Measurements from ENCODE around the gene POLD2.

POLD2 gene

DNA sequence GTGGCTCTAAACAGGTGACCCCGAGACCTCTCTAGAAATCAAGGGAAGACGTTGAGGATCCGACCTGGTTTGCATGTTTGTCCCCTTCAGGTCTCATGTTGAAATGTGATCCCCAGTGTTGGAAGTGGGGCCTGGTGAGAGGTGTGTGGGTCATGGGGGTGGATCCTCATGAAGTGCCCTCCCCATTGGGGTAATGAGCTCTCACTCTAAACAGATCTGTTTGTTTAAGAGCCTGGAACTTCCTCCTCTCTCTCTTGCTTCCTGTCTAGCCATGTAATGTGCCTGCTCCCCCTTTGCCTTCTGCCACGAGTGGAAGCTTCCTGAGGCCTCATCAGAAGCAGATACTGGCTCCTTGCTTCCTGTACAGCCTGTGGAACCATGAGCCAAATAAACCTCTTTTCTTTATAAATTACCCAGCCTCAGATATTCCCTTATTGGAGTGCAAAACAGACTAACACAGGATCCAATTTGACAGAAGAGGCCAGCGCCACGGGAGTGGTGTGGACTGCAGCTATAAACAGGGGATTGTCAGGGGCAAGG, 30.2 kb downstream of the POLD2 start:
- Histone ChIP-seq H3K4me3 (no peak overlapping the region), H3K27ac (peak overlapping the region in 3 of 21 experiments; percentile 11 to 71 (median 65))

DNA sequence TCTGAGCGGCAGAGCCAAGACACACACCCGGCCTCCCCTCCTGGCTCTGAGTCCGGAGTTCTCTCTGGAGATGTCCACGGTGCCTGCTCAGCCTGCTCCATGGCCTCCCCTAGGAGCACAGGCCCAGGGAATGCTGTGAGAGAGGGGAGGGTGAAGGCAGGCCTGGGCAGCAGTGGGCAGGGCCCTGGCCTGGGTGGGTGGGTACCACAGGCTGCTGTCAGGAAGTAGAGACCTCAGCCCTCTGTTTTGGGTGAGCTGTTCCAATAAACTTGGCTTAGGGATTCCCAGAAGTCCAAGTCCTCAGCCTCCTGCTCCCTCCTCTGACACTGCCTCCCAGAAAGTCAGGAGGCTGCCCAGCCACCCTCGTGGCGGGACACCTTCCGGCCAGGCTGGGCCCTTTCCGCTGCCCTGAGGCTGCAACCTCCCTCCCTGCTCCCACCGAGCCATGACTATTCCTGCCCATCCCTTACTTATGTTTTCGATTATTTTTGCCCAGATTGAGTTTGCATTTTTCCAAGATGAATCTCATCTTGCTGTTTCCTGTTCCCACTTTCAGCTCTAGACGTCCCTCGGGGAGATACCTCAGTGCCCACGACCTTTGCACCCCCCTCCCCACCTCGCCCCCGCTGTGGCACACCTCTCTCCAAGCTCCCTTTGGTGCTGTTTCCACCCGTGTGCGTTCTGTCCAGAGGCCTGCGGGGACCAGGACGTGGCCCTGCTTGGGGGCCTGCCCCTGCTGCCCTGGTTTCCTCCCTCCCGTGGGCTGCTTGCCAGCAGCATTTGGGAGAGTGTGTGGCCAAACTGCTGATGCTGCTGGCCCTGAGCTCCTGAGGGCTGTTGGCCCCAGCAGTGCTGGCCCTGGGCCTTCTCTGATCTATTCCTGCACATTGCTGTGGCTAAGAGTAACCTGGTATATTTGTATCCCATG, 35.2 kb downstream of the POLD2 start:
- Histone ChIP-seq H3K27ac (peak overlapping the region in 20 of 21 experiments; percentile 12 to 92 (median 77)), H3K4me3 (no peak overlapping the region)

DNA sequence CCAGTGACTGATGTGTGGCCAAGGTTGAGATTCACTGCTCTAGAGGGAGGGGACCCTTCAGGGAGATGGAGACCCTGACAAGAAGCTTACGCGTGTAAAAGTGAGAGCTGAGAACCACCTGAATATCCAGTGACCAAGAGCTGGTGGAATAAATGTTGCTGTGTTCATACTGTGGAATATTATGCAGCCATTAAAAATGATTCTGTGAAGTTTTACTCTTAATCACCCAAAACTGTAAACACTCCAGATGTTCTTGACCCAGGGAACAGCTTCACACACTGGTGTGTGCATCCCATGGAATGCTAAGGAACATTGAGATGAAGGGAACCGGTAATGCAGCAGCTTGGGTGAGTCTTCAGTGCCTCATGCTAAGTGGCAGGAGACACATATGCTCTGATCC, 36.7 kb downstream of the POLD2 start:
- Histone ChIP-seq H3K27ac (peak overlapping the region in 17 of 21 experiments; percentile 38 to 92 (median 79)), H3K4me3 (no peak overlapping the region)

DNA sequence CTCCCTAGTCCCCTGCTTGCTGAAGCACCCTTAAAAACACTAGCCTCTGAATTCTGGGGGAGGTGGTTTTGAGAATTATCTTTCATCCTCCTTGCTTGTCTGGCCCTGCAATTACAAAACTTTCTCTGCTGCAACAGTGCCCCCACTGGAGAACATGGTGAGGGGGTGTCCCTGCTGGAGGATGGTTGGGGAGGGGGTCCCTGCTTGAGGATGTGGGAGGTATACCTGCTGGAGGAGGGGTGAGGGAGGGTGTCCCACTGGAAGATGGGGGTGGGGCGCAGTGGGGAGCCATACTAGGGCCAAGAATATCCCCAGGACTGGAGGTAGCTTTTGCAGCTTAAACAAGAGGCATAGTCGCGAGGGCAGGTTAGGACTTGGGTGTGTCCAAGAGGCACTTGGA, 37.8 kb downstream of the POLD2 start:
- peak overlapping the region in 11 of 21 experiments; percentile 15 to 92 (median 76) for H3K27ac ChIP-seq
- no peak overlapping the region for H3K4me3 ChIP-seq

DNA sequence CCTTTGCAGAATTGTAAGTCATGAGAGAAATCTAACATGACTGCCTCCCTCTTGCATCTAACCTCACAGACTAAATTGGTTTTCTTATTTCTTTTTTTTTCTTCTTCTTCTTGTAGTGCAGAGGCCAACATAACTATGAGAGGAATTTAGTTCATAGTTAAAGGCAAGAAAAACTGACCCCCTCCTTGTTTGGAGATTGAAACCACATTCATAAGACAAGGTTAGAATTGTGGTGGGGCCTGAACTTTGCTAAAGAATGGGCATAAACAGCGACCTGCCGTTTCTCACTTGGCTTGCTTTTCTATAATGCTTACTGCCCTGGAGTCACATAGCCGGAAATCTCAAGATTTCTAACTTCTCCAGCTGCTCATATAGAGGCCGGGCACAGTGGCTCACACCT, 38.6 kb downstream of the POLD2 start:
- H3K27ac ChIP-seq, result peak overlapping the region in 14 of 21 experiments; percentile 12 to 92 (median 86)

DNA sequence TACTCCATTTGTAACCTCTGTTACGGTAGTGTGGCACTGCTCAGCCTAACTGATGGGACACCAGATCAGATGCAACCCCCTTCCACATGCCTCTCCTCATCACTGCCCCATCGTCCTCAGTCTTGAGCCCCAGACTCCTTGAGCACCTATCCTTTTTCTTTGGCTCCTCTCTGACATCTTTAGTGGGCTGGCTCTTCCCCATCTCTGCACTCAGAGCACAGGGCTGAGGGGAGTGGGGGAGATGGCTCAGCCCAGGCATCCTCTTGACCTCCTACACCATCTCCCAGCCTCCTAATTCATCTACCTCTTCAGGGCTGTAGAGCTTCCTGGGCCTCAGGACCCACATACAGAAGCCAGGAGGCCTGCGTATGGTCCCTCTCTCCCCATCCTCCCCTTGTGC, 39.6 kb downstream of the POLD2 start:
- no peak overlapping the region for H3K4me3 ChIP-seq
- H3K27ac ChIP-seq, result peak overlapping the region in 18 of 21 experiments; percentile 1 to 93 (median 83)

More for the DNA sequence above, 38.6 kb downstream of the POLD2 start:
- no peak overlapping the region for H3K4me3 ChIP-seq

DNA sequence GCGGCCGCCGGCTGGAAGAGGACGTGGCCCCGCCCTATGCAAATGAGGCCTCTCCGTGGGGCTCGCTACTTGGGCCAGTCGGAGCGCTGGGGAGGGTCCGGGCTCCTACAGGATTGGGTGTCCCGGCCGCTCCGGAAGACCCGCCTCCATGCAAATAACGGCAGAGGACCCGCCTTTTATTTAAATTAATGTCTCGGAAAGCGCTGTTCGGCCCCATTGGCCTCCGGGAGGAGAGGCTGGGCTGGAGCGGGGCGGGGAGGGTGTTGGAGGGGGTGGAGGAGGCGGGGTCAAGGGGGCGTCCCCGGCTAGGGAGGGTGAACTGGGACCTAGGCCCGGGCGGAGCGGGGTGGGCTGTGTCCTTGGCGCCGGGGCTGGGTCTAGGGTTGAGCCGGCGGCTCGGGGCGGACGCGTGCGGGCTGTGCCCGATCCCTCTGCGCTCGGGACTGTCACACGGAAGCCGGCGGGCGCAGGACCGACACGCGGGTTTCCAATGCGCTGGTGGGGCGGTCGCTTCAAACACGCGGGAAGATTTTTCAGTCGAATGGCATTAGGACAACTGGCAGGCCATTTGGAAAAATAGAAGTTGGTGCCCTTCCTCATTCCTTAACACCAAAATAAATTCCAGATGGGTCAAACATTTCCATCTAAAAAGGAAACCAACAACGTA, 40.7 kb downstream of the POLD2 start:
- peak overlapping the region in 20 of 21 experiments; percentile 76 to 95 (median 90) for H3K27ac ChIP-seq
- peak overlapping the region; percentile 51 to 80 (median 65) for H3K4me3 ChIP-seq

DNA sequence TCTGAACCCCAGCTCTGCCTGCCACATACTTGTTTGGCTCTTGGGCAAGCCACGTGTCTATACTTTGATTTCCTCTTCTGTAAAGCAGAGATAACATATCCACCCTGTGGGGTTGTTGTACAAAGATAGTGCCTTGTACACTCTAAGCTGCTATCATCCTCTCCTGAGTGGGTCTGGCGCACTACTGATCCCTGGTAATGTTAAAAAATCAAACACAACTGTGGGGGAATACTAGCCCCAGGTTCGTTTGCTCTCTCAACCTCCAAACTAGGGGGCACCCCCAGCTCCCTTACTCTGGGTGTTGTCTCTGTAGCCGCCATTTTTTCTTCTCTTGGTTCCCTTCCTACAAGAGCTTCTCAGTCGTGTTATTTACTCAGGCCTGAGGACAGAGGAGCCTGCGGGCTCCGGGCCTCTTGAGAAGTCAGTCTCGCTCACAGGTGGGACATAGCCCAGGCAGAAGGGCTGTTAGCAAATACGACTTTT, 42.0 kb downstream of the POLD2 start:
- peak overlapping the region; percentile 51 to 80 (median 65) for H3K4me3 ChIP-seq
- H3K27ac ChIP-seq, result peak overlapping the region in 15 of 21 experiments; percentile 25 to 96 (median 90)

DNA sequence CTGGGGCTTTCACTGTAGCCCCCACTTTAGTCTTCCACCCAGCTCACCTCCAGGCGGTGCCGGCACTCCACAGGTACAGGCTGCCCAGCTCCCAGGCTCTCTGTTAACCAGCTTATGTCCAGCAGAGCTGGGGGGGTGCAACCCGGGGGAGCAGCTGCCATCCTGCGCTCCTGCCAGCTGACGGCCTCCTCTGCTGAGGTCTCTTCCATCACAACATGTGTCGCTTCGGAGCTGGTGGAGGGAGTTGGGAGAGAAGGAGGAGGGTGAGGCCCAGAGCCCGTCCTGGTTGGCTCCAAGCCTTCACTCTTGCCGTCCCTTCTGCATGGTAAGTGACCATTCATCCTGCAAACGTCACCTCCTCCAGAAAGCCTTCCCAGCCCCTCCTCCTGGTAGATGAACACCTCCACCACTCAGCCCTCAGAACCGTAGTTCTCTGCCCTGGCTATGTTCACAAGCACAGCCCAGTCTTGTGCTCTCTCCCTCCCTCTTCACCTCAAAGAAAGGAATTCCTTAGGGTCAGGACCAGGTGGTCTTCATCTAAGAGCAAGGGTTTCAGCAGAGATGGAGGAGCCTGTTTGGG, 42.6 kb downstream of the POLD2 start:
- Histone ChIP-seq H3K27ac (peak overlapping the region in 10 of 21 experiments; percentile 35 to 96 (median 92)), H3K4me3 (peak overlapping the region in 1 of 7 experiments; percentile 60)

DNA sequence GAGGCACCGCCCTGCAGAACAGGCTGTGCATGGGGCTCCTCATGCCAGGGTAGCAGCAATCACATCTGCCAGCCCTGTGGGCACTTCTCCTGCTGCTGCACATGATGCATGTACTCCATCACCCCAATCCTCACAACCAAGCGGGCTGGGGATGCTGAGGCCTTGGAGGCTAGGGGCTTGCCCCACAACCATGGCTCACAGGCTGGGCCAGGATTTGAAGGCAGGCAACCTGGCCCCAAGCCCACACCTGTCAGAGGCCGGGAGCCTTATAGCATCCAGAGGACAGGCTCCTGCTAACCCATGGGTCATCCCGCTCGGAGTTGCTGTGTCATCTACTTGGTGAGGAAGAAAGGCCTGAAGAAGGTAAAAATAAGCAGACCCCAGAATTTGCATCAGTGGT, 43.2 kb downstream of the POLD2 start:
- peak overlapping the region in 3 of 21 experiments; percentile 10 to 96 (median 93) for H3K27ac ChIP-seq
- no peak overlapping the region for H3K4me3 ChIP-seq

DNA sequence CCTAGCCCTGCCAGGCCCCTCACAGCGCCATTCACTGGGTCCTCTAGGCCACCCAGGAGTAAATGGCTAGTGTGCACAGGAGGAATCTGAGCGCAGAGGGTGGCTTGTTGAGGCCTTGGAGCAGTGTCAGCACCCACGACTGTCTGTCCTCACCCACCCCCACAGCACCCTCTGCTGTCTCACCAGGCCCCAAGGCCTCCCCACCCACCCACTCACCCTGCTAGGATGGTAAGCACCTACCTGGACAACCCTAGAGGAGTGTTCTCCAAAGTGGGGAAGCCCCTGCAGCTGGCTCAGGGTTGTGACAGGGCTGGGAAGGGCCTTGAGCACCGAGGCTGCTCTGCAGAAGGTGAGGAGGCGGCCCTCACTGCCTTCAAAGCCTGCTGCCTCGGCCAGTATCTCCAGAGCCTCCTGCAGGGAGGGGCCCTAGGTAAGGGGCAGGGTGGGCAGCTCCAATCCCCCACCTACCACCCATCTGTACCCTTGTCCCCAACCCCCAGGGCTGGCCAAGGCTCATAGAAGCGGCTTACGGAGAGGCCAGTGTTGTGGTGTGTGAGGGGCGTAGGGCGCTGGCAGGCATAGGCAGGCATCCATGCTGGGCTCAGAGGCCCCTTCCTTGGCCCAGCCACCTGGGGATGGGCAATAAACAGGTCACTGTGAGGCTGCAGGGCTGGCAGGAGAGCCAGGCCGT, 43.9 kb downstream of the POLD2 start:
- H3K27ac ChIP-seq, result peak overlapping the region in 3 of 21 experiments; percentile 4 to 34 (median 20)

DNA sequence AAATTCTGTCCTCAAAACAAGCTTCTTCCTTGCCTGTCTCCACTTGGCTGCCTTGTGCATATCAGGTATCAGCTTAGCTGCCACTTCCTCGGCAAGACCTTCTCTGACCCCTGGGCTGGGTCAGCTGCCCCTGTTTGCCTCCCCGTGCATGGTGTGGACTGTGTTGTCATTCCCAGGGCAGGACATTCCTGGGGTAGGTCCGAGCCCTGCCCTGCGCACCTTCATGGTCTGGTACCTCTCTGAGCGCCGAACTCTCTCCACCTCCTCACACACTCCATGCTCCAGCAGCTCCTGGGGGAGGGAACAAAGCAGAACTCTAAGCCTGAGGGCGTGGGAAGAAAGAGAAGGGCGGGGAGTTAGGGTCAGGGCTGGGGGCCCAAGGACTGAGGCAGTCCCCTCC, 44.8 kb downstream of the POLD2 start:
- H3K27ac ChIP-seq, result peak overlapping the region in 1 of 21 experiments; percentile 24

More for the DNA sequence above, 43.9 kb downstream of the POLD2 start:
- no peak overlapping the region for H3K4me3 ChIP-seq

DNA sequence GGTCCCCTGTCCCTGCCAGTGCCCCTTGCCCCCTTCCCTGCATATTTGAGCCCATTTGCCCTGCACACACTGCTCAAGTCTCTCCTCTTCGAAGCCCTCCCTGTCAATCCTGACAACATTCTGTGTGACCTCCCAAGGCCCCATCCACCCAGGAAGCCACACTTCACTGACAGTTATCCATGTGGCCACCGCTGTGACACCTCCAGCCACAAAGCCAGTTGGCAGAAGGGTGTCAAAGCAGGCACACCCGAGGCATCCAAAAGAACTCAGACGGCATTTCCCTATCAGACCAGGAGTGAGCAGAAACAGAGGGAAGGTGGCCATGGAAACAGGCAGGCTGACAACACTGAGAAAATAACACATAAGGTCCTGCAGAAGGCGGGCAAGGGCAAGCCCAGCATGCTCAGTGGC, 45.7 kb downstream of the POLD2 start:
- peak overlapping the region in 1 of 21 experiments; percentile 16 for H3K27ac ChIP-seq
- no peak overlapping the region for H3K4me3 ChIP-seq

More for the DNA sequence above, 44.8 kb downstream of the POLD2 start:
- H3K4me3 ChIP-seq, result no peak overlapping the region

DNA sequence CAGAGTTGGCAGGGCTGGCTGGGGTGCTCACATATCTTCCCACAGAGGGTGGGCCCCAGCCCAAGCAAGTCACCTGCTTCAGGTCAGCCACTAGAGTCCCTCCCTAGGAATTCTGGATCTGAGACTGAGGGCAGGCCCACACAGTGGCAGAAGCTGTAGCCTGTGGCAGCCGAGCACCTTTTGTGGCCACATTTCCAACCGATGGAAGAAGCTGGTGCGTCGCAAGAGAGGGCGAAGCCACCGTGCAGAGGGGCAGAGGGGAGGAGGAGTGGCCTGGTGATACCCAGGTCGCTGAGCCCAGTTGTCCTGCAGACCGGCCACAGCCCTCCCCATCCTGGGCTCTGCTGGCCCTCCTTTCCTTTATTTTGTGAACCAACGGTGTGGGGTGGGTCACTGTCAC, 46.3 kb downstream of the POLD2 start:
- no peak overlapping the region for H3K4me3 ChIP-seq
- H3K27ac ChIP-seq, result no peak overlapping the region

DNA sequence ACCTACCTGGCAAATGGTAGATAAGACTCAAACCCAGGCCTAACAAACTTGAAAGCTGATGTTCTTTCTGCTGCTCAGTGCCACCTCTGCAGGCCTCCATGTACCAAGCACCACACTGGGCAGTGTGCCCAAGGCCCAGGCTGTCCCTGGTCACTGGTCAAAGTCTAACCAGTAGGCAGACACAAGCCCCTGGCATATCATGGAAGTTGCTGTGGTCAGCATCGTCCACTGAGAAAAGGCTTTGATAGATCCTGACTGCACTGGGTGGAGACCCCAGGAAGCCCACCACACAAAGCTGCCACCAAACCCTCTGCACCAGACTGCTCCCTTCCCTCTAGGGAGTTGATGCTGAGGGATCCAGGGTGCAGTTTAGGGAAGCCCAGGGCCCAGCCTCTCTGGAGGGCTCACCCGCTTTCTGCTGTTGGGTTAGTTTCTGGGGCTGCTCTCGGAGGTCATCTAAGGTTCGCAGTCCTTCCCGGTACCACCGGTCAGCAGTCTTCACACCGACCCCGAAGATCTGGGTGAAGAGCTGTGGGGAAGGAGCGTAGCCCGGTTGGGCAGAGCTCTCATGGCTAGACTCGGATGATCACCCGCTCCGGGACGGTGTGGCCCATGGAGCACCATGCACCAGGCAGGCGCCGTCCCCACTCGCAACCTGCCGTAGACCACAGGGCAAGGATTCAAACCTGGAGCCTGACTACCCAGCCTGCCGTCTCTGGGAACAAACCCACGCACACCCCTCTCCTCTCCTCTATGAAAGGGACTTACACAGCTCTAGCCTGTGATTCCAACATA, 47.0 kb downstream of the POLD2 start:
- no peak overlapping the region for H3K4me3 ChIP-seq
- H3K27ac ChIP-seq, result peak overlapping the region in 4 of 21 experiments; percentile 5 to 43 (median 24)

DNA sequence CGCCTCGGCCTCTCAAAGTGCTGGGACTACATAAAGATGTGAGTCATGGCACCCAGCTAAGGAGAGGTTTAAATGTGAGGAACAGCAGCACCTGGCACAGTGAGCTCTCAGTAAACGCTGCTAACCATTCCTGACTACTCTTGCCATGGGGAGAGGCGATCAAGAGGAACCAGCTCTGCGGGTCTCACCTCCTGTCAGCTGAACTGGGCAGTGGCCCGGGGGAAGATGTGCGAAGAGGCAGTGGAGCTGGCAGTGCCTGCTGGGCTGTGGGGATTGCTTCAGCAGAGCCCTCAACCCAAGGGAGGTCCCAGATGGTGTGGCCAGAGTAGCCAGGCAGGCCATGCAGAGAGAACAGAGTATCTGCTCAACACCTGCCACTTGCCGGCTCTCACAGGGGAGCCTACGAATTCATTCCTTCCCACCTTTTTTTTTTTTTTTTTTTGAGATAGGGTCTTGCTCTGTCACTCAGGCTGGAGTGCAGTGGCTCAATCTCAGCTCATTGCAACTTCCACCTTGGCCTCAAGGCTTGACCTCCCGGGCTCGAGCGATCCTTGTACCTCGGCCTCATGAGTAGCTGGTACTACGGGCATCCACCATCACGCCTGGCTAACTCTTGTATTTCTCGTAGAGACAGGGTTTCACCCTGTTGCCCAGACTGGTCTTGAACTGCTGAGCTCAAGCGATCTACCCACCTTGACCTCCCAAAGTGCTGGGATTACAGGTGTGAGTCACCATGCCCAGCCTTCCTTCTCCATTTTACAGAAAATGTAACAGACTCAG, 47.9 kb downstream of the POLD2 start:
- no peak overlapping the region for H3K4me3 ChIP-seq
- H3K27ac ChIP-seq, result peak overlapping the region in 11 of 21 experiments; percentile 3 to 84 (median 58)

DNA sequence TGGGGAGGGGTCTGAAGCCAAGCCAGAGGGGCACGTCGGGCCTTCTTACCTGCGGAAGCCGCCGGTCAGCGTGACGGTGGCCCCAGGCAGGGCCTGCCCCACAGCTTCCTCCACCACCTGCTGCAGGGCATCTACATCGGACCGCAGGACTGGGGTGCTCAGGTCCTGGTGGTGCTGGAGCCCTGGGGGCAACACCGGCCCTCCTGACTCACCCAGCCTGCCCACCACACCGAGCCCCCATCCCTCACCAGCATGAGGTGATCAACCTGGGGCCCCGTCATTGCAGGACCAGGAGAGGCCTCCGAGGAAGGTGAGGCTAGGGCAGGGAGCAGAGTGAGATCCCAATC, 49.0 kb downstream of the POLD2 start:
- no peak overlapping the region for H3K4me3 ChIP-seq

More for the DNA sequence above, 49.0 kb downstream of the POLD2 start:
- H3K27ac ChIP-seq, result peak overlapping the region in 19 of 21 experiments; percentile 41 to 85 (median 70)

All from skin epidermis (tissue), 12 donors.